22Rv1 (cell line): ENCODE measurements around the gene ATP1B1.

Experiments used
- H3K27ac ChIP-seq: fragments of 450-650 bp; 2 replicates; pipeline ENCODE4 v1.5.1; 2017
- CTCF ChIP-seq: fragments of 450-650 bp; IDR thresholded peaks from 2 replicates; pipeline ENCODE4 v1.5.1; 2017; ENCODE audit warnings: mild to moderate bottlenecking
- ZFX ChIP-seq: fragments of 450-650 bp; IDR thresholded peaks from 2 replicates; pipeline ENCODE4 v1.6.1; 2017; ENCODE audit warnings: antibody characterized with exemption, borderline replicate concordance

ATP1B1 gene

GRCh38 chr1:169148472-169149252 is 42.2 kb downstream of the ATP1B1 start:
- TF ChIP-seq CTCF (no peak), ZFX (no peak)
- H3K27ac ChIP-seq = peak overlapping the region; percentile 77

GRCh38 chr1:169149555-169150286 is 43.2 kb downstream of the ATP1B1 start:
- H3K27ac ChIP-seq = peak overlapping the region; percentile 77; the same call in 1 of the 2 replicates
- TF ChIP-seq ZFX (no peak), CTCF (no peak)

GRCh38 chr1:169150641-169151337 is 44.3 kb downstream of the ATP1B1 start:
- no peak for TF ChIP-seq ZFX
- no peak for TF ChIP-seq CTCF
- no peak overlapping the region for H3K27ac ChIP-seq

GRCh38 chr1:169151338-169151837 is 44.9 kb downstream of the ATP1B1 start:
- TF ChIP-seq ZFX (no peak), CTCF (no peak)
- no peak overlapping the region for H3K27ac ChIP-seq

GRCh38 chr1:169155675-169156074 is 49.2 kb downstream of the ATP1B1 start:
- no peak overlapping the region for H3K27ac ChIP-seq
- TF ChIP-seq ZFX = no peak
- TF ChIP-seq CTCF = no peak

GRCh38 chr1:169156580-169156979 is 50.1 kb downstream of the ATP1B1 start:
- TF ChIP-seq CTCF (no peak), ZFX (no peak)
- H3K27ac ChIP-seq = no peak overlapping the region
